Astrocyte (in vitro differentiated cells and primary cell): ENCODE data around the gene APP.

Experiments
- CTCF ChIP-seq: IDR thresholded peaks from 2 replicates; pipeline ENCODE4 v1.5.1; 2011; ENCODE audit warnings: low read depth, mild to moderate bottlenecking, inconsistent platforms, low read length, moderate library complexity; ENCODE audit not compliant: insufficient read depth
- EZH2 ChIP-seq: IDR thresholded peaks from 2 replicates; pipeline ENCODE4 v1.6.1; 2012; ENCODE audit warnings: mild to moderate bottlenecking, low read length, inconsistent platforms; ENCODE audit not compliant: insufficient read depth

DNA sequence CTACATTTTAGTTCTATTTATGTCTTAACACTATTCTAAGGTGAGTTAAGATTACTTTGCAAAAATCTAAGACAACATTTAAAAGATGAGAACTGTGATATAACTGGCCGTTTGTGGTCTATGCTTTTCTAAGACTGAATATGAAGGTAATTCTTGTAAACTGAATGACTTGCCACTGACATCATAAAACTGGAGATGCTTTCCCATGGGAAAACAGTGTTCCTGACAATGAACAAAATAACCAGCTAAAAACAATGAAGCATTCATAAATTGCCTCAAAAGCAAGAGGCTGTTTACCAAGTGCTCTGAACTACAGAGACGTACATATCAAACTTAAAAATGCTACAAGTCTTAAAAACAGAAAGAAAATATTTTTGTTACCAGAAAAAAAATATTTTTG, 54.7 kb downstream of the APP start:
- TF ChIP-seq CTCF (no peak), EZH2 (no peak)
